NCI-H82 treated with DMSO at 0.1 percent for 48 hours (cell line): ENCODE results near the gene BRD4.

Experiments used
- DNase-seq: peaks from one replicate; lab custom pipeline; 2025; ENCODE audit not compliant: unreplicated experiment; lab: John Stamatoyannopoulos, UW

BRD4 gene

DNA sequence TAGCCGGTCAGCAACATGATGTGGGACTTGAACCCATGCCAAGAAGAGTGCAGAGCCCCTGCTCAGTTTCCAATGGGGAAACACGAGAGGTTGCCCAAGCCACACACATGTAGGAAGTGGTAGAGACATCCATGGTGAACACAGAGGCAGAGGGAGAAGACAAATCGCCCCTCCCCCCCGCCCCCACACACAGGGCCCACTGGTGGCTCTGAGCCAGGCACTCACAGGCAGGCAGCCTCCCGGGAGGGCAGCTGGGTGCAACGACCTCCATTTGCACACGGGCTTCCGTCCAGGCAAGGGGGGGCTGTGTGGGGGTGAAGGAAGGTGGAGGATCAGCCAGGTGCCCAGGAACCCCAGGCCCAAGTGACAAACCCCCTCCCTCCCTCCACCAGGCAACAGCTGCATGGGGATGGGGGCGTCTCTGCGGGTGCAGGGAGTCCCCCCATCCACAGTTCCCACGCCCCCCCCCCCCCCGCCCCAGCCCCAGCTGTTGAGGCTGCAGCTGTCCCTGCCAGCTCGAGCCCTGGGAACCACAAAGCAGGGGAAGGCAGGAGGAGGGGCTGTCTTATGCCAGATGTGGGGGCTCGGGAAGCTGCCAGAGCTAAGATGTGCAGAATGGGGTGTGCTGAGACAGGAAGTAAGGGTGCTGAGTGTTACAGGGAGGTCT is 134.9 kb downstream of the BRD4 start:
- no peak for DNase-seq

DNA sequence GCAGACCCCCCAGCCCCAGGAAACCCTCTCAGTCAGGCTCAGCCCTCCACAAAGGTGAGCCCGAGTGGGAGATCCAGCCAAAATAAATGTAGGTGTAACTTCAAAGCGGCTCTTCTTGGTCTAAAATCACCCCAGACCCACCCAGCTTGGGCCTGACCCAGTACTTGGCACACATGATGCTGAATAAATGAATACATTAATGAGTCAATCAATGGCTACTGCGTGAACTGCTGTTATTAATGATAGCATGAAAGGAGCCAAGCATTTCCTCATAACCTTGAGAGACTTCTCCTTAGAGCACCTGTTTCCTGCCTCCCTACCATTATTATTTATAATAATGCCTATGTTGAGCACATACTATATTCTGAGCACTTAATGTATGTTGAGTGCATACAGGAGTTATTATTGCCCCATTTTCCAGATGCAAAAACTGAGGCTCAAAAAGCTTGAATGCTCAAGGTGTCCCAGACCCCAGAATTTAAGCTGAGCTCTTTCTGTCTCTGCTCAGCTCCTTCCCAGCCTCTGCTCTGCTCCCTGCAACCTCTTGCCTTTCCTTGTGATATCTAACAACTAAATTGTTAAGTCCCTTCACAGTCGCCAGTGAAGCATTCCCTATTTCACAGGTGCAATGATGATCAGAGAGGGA is 135.9 kb downstream of the BRD4 start:
- DNase-seq: no peak

DNA sequence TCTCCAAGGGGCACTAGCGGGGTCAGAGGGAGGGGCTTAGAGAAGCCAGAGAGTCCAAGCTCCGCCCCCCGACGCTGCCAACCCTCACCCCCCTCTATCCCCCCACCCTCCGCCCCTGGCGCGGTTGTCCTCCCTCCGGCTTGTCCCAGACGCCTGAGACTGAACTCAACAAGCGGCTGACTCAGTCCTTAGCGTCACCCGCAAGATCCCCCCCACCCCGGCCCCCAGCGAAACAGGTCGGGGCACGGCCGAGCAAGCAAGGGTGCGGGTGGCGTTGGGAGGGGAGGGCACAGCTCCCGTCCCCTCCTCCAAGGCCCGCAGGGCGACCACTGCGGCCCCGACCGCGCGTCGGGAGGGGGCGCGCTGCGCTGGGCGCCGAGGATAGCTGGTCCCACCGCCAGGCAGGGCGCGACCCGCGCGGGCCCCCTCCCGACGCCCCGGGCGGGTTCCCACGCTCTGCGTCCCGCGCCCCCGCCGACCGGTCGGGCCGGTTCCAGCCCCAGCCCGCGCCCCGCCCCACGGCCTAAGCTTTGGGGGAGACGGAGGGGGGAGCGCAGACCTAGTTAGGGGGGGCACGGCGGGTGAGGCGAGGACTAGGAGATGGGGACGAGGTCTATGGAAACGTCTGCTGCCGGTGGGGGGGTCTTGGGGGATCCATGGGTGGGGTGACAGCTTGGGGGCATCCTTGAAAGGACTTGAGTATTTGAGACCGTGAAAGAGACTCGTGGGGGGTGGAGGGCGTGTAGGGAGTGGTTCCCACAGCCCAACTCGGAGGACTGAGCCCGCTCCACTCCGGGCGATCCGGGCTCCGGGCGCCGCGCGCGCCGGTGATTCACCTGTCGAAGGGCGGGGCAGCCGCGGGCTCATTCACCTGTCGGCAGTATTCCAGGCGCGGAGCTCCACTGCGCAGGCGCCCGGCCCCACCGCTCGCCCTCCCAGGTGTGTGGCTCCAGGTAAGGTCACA is 136.7 kb downstream of the BRD4 start:
- no peak for DNase-seq

GRCh38 chr19:15194938-15195337 is 137.4 kb downstream of the BRD4 start:
- no peak for DNase-seq

- DNase-seq: no peak
These were observed 140.4 kb downstream of the BRD4 start for GRCh38 chr19:15191982-15192381.

DNA sequence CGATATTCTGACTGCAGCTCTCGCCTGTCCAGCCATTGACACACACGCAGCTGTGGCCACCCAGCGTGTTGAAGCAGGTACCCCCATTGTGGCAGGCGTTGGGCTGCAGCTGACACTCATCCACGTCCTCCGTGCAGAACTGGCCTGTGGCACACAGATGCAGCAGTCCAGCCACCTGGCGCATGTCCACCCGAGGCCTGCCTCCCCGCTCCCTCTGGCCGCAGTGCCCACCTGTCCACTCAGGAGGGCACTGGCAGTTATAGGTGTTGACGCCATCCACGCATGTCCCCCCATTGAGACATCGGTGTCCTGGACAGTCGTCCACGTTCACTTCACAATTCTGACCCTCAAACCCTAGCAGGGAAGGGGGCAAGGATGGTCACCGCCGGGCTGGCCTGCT is 140.8 kb downstream of the BRD4 start:
- no peak for DNase-seq

GRCh38 chr19:15188851-15189250 is 143.5 kb downstream of the BRD4 start:
- DNase-seq: no peak

GRCh38 chr19:15187026-15188007 is 145.0 kb downstream of the BRD4 start:
- no peak for DNase-seq
